ENCODE measurements around the gene AURKB.
"Not testable (repeated sequence)": the region's sequence is repeated elsewhere in the genome, so short reads cannot be mapped to it uniquely, and the experiment has no call there.

AURKB gene

GRCh38 chr17:8224891-8225812 is 14.8 kb upstream of the AURKB start:
- DNase-seq, result no peak

GRCh38 chr17:8223356-8224126 is 13.2 kb upstream of the AURKB start:
- peak; percentile 40 for DNase-seq

- peak; percentile 86 for DNase-seq
These were observed 12.4 kb upstream of the AURKB start for GRCh38 chr17:8222630-8223355.

GRCh38 chr17:8222380-8222629 is 11.9 kb upstream of the AURKB start:
- DNase-seq, result peak; percentile 79

GRCh38 chr17:8221663-8222379 is 11.4 kb upstream of the AURKB start:
- DNase-seq, result peak; percentile 91

GRCh38 chr17:8220783-8221662 is 10.6 kb upstream of the AURKB start:
- peak; percentile 83 for DNase-seq

GRCh38 chr17:8214000-8214399 is 3.6 kb upstream of the AURKB start:
- DNase-seq, result not testable (repeated sequence)

- DNase-seq, result no peak
These were observed 2.2 kb upstream of the AURKB start for GRCh38 chr17:8212312-8213180.

GRCh38 chr17:8210761-8211458 is 535 bp upstream of the AURKB start:
- no peak for DNase-seq

- no peak for DNase-seq
These were observed 3.8 kb downstream of the AURKB start for GRCh38 chr17:8206536-8206935.

GRCh38 chr17:8204761-8205555 is 5.4 kb downstream of the AURKB start:
- DNase-seq, result no peak

GRCh38 chr17:8192070-8192815 is 18.1 kb downstream of the AURKB start:
- peak; percentile 80 for DNase-seq

GRCh38 chr17:8190506-8190905 is 19.9 kb downstream of the AURKB start:
- DNase-seq, result no peak

GRCh38 chr17:8189711-8190477 is 20.5 kb downstream of the AURKB start, which contains the start of gene BORCS6:
TSS of gene BORCS6 (minus strand) at chr17:8190180. CDS start at chr17:8190140, 40 bp downstream.
- peak; percentile 98 for DNase-seq

GRCh38 chr17:8189041-8189710 is 21.2 kb downstream of the AURKB start:
- no peak for DNase-seq

GRCh38 chr17:8188263-8188839 is 22.0 kb downstream of the AURKB start:
- DNase-seq, result no peak

All from CD4-positive, alpha-beta T cell treated with Interleukin-4 for 4 hours (primary cell).